DMS153 treated with DMSO at 0.1 percent for 48 hours (cell line): ENCODE data around the gene USP24.
"Not testable (repeated sequence)": the region's sequence is repeated elsewhere in the genome, so short reads cannot be mapped to it uniquely, and the experiment has no call there.

Experiments
- DNase-seq: peaks from one replicate; lab custom pipeline; 2025; ENCODE audit not compliant: unreplicated experiment; lab: John Stamatoyannopoulos, UW

USP24 gene

DNA sequence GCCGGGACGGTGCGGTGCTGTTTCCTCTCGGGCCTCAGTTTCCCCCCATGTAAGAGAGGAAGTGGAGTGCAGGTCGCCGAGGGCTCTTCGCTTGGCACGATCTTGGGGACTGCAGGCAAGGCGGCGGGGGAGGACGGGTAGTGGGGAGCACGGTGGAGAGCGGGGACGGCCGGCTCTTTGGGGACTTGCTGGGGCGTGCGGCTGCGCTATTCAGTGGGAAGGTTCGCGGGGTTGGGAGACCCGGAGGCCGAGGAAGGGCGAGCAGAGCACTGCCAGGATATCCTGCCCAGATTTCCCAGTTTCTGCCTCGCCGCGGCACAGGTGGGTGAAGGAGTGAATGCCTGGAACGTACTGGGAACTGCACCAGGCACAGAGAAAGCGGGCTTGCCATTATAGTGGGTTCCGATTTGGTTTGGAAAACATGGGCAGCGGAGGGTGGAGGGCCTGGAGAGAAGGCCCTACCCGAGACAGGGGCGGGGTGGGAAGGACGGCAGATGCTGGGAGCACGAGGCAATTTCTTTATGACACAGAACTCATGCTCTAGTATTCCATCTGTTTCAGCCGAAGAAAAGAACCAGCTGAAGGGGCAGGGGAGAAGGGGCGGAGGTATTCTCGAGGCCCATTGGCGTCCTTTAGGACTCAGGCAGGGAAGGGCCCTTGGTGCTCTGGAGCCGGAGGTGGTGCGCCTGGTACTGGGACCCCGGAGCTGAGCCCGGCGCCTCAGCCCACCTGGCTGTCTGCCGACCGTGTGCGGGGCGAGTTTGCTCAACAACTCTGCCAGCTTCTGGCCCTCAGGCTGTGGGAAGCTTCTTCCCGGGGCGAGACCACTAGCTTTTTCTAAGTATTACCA, 174.9 kb downstream of the USP24 start:
- no peak for DNase-seq

DNA sequence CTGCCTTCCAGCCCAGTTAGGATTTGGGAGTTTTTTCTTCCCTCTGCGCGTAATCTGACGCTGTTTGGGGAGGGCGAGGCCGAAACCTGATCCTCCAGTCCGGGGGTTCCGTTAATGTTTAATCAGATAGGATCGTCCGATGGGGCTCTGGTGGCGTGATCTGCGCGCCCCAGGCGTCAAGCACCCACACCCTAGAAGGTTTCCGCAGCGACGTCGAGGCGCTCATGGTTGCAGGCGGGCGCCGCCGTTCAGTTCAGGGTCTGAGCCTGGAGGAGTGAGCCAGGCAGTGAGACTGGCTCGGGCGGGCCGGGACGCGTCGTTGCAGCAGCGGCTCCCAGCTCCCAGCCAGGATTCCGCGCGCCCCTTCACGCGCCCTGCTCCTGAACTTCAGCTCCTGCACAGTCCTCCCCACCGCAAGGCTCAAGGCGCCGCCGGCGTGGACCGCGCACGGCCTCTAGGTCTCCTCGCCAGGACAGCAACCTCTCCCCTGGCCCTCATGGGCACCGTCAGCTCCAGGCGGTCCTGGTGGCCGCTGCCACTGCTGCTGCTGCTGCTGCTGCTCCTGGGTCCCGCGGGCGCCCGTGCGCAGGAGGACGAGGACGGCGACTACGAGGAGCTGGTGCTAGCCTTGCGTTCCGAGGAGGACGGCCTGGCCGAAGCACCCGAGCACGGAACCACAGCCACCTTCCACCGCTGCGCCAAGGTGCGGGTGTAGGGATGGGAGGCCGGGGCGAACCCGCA, 175.7 kb downstream of the USP24 start, which contains the start of gene PCSK9:
Gene PCSK9, plus strand, starts transcription at position 207 of the 741 bp plus-strand sequence. Its CDS starts 290 bp downstream, at position 497.
- no peak for DNase-seq

DNA sequence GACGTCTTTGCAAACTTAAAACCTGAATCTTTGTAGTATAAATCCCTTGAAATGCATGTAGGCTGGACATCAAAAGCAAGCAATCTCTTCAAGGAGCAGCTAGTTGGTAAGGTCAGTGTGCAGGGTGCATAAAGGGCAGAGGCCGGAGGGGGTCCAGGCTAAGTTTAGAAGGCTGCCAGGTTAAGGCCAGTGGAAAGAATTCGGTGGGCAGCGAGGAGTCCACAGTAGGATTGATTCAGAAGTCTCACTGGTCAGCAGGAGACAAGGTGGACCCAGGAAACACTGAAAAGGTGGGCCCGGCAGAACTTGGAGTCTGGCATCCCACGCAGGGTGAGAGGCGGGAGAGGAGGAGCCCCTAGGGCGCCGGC, 176.2 kb downstream of the USP24 start:
- no peak for DNase-seq

DNA sequence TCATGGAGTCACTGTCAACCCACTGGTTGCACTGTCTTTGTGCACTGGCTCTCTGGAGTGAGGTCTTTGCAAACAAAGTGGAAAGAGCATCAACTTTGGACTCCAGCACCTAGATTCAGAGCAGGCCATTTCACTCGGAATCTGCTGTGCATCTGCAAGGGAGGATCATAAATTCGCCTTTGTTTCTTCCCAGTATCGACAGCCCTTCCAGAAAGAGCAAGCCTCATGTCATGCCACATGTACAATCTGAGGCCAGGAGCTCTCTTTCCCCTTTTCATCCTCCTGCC, 176.7 kb downstream of the USP24 start:
- no peak for DNase-seq

GRCh38 chr1:55037733-55038551, 177.2 kb downstream of the USP24 start:
- no peak for DNase-seq

DNA sequence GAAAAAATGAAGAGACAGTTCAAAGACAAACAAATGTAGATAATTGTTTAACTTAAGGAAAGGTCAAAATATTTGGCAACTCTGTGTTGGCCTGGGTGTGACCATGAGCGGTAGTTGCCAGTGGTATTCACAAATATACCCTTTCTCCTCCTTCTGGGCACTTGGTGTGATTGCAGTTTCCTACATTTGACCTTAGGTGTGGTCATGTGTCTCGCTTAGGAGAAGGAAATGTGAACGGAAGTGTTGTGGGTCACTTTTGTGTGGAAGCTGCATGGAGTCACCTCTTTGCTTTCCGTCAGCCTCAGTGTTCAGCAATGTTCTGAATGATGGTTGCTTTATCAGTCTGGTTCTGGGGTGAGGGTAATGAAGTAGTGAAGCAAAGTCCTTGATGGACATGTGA, 179.3 kb downstream of the USP24 start:
- DNase-seq = no peak

- DNase-seq = no peak
These were observed 180.6 kb downstream of the USP24 start for GRCh38 chr1:55034476-55035133.

DNA sequence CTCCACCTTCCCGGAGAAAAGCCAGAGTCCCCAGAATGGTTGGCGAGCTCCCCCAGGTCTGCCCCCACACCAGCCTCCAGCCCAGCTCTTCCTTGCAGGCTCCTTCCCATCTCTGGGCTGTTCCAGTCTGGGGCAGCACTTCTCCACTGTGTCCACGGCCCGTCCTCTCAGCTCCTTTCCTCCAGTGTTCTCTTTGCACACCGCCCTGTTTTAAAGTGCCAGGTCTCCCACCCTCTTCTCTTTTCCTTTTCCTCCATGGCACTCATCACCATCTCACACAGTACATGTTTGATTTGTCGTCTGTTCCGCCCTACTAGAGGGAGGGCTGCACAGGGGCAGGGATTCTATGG, 181.9 kb downstream of the USP24 start:
- DNase-seq = no peak

DNA sequence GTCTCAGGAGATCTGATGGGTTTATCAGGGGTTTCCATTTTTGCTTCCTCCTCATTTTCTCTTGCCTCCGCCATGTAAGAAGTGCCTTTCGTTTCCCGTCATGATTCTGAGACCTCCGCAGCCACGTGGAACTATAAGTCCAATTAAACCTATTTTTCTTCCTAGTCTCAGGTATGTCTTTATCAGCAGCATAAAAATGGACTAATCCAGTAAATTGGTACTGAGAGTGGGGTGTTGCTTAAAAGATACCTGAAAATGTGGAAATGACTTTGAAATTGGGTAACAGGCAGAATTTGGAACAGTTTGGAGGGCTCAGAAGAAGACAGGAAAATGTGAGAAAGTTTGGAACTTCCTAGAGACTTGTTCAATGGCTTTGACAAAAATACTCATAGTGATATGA, 184.1 kb downstream of the USP24 start:
- not testable (repeated sequence) for DNase-seq

DNA sequence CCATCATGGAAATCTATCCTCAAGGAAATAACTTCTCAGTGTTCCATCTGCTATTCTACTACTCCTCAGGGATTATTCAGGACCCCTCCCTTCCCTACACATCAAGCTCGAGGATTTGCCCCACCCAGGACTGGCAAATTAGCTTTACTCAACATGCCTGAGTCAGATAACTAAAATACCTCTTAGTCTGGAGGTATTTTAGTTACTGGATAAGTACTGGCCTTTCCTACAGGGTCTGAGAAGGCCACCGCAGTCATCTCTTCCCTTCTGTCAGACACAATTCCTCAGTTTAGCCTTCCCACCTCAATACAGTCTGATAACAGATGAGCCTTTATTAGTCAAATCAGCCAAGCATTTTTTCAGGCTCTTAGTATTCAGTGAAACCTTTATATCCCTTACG, 188.5 kb downstream of the USP24 start:
- DNase-seq = not testable (repeated sequence)

DNA sequence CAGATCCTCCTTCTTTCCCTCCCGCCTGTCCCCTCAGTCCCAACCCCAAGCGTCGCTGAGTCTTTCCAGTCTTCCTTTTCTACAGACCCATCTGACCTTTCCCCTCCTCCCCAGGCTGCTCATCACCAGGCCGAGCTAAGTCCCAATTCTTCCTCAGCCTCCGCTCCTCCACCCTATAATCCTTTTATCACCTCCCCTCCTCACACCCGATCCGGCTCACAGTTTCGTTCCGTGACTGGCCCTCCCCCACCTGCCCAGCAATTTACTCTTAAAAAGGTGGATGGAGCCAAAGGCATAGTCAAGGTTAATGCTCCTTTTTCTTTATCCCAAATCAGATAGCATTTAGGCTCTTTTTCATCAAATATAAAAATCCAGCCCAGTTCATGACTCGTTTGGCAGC, 191.0 kb downstream of the USP24 start:
- not testable (repeated sequence) for DNase-seq

- peak; percentile 79 for DNase-seq
These were observed 193.1 kb downstream of the USP24 start for GRCh38 chr1:55021942-55022546.

GRCh38 chr1:55018395-55018794, 196.8 kb downstream of the USP24 start:
- DNase-seq = no peak
